Measurements from ENCODE around the gene LCLAT1.
"Not testable (repeated sequence)": the region's sequence is repeated elsewhere in the genome, so short reads cannot be mapped to it uniquely, and the experiment has no call there.

Gene LCLAT1

DNA sequence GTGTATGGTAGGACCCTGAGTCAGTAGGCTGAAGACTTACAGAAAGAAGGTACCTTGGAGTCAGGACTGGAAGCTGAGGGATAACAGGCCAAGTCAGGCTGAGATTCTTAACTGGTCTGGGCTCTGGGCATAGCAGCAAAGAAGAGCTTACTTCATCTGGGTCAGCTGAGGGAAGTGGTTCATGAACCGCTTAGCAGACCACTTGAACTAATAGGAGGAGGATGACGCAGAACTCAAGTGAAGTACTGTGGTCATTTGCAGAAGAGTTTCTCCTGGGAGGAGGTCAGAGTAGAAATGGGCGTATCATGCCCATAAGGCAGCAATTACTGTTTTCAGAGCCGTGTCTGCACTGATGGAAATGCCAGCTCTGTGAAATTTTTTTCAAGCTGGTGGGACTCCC is 164.5 kb downstream of the LCLAT1 start:
- no peak for DNase-seq

- DNase-seq = no peak
Measured at GRCh38 chr2:30612371-30612770, 165.3 kb downstream of the LCLAT1 start.

GRCh38 chr2:30613001-30613400 is 166.0 kb downstream of the LCLAT1 start:
- no peak for DNase-seq

GRCh38 chr2:30614227-30614626 is 167.2 kb downstream of the LCLAT1 start:
- DNase-seq = not testable (repeated sequence)

DNA sequence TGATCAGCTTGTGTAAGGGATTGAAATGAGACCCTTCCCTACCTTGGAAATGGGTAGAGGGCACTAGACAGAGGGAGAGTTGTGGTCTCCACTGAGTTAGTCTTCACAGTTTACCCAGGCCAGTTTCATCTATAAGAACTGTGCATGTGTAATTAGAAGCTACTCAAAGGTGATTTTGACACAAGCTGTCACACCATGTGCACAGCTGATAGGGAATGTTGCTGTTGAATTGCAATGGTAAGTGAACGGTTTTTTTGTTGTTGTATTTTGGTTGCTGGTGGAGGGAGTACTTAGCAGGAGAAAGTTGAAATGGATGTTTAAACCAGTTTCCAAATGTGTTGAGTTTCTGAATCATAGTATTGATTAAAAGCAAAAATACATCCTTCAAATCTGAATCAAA is 168.9 kb downstream of the LCLAT1 start:
- no peak for DNase-seq

DNA sequence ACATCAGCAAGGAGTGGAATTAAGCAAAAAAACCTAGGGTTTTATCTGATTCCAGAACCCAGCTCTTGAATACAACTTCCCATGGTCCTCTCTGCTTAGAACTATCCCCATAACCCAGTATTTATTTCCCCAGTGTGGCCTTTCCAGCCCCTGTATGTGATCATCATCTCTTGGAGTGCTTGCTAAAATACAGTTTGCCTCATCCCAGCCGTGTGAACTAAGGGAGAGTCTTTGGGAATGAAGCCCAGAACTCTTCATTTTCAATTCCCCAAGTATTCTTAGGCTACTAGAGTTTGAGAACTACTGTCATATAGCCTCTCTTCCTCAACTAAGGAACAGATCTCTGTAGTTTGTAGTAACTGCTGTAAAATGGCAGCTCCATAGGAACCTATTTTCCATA is 173.1 kb downstream of the LCLAT1 start:
- no peak for DNase-seq

GRCh38 chr2:30621836-30622235 is 174.8 kb downstream of the LCLAT1 start:
- no peak for DNase-seq

GRCh38 chr2:30622452-30622851 is 175.4 kb downstream of the LCLAT1 start:
- DNase-seq = no peak

DNA sequence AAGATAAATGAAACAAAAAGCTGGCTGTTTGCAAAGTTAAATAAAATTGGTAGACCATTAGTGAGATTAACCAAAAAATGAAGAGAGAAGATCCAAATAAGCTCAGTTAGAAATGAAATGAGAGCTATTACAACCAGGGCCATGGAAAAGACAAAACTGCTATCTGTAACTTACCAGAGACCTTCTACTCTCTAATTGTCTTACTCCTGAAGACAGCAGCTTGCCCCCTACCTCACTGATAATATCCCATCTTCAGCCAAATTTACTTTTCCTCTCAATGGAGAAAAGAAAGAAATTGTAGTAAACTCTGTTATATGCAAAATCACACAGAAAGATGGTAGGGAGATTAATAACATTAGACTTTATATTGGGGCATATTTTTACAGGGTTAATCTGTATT is 178.2 kb downstream of the LCLAT1 start:
- DNase-seq = no peak

DNA sequence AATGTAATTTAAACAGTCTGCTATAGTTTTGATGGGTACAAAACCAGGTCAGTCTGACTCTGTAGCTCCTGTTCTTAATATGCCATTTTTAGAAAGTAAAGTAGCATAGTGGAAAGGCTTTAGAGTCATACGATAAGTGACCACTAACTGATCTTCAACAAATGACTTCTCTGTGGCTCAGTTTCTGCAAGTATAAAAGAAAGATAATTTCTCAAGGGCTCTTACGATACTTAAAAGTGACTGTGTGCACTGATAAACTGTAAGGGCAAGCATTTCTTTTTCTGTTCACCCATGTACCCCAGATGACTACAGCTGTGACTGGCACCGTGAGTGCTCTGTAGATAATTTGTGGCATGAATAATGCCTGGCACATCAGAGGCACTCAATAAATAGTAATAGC is 178.7 kb downstream of the LCLAT1 start:
- no peak for DNase-seq

DNA sequence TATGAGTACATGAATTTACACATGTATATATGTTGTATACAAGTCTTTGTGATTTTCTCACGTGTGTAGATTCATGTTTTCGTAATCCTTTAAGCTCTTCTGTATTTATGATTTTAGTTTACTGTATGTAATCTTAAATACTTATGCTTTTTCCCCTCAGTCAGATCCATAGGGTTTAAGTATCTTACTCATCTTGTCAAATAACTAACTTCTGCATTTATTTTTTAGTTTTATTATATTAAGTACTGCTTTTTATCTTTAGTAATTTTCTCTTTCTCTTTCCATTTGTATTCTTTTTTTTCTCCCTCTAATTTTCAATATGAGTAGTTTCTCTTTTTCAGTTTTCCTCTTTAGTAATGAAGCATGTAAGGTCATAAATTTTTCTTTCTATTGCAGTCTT is 179.4 kb downstream of the LCLAT1 start:
- DNase-seq = no peak

DNA sequence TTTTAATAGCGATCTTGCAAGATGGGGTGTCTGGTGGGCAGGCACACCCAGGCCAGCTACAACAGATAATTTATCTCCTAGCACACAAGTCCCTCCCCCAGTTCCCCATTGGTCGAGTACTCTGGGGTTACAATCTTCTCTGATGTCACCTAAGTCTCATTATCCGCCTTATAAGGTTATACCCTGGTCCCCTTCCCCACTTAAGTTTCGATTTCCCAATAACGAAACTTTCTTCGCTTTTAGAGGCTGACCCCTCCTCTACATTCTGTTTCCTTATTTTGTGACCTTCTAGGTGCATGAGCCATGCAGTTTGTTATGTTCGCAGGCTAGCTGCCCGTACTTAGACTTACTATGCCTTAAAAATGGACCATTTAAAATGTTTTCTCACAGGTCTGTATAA is 180.1 kb downstream of the LCLAT1 start:
- no peak for DNase-seq

DNA sequence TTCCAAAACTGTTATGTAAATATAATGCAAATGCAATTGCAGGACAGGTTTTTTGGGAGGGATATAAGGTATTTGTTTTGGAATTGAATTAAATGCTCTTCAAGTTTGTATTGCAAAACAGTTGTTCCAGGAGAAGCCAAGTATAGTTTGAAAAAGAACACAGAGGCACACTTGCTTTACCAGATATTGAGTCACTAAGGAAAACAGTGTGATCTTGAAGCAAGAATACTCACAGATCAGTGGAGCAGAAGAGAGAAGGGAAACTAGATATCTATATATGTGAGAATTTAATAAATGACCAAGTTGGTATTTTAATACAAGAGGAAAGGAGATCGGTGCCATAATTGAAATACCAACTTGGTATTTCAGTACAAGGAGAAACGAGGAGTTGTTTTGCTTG is 181.3 kb downstream of the LCLAT1 start:
- DNase-seq = no peak

DNA sequence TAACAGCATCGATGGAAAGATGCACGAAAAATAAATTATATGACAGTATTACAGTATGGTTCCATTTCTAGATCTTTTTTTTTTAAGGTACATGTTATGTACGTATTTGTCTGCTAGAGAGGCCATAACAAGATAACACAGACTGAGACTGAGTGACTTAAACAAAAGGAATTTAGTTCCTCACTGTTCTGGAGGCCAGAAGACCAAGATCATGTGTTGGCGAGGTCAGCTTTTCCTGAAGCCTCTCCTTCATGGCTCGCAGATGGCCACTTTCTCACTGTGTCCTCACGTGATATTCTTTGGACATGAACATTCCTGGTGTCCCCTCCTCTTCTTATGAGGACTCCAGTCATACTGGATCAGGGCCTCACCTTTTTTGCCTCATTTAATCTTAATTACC is 182.8 kb downstream of the LCLAT1 start:
- no peak for DNase-seq

- no peak for DNase-seq
Measured at GRCh38 chr2:30631051-30631671, 184.1 kb downstream of the LCLAT1 start.

DNA sequence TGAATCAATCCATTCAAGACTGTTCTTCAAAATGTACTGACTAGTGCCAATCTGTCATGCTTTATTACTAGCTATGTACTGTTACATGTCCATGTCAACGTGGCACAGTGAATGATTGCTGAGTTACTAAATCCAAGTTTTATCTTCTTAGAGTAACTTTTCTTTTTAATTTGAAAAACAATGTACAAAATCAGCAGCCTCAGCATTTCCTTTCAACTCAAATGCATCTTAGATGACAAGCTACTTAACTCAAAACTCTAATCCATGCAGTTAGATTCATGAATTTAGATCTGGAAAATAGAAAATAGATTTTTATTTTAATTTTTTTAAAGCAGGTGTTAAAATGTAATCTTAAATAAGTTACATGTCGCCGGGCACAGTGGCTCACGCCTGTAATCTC is 186.0 kb downstream of the LCLAT1 start:
- DNase-seq = no peak

DNA sequence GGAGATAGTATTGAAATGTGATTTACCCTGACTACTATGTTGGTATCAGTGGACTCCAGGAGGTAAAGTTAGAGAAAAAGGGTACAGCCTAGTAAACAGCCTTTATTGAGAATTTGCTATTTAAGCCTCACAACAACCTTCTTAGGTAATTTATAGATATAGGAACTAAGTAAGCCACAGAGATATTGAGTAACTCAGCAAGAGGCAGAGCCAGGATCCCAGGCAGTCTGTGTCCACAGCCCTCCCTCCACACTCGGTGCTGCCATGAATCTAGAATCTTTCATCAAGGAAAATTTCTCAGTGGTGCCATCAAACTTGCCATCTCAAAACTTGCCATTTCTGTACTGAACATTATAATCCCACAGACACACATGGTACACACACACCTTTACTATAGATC is 189.3 kb downstream of the LCLAT1 start:
- DNase-seq = no peak

DNA sequence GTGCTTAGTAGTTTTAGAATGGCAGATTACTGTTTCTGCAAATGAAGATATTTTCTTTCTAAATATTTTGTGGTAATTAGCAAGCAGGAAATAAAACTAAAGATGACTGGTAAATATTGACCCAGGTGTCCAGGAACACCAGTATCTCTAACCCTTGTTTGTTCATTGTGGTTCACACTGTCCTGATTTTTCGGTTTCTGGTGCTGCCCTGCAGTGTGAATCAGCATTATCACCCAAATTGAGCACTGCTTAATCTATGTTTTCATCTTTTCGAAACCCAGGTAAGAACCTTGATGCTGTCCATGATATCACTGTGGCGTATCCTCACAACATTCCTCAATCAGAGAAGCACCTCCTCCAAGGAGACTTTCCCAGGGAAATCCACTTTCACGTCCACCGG is 192.8 kb downstream of the LCLAT1 start:
- DNase-seq = no peak

DNA sequence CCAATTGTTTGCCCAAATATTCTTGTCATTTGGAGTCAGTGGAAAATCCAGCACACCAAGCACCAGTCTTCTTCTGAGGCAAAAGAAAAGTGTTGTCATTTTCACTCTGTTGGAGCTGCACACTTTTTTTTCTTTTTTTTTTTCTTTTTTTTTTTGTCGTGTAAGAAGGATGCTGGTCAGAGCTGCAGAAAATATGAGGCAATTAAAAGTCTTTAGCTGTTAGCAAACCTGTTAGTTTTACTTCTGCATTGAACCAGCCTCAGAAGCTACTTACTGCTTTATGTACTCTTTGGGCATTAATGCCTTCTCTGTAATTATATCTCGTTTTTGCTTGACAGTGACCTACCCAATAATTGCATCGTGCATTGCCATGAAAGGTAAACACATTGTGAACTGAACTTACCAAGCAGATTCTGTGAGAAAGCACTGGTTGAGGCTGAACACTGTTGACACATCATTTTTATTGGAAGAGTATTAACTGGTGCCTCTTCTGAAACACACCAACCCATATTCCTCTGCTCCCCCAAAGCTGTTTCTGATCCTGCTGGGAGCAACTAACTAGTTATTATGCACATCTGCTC is 194.8 kb downstream of the LCLAT1 start:
- no peak for DNase-seq

GRCh38 chr2:30643013-30643412 is 196.0 kb downstream of the LCLAT1 start:
- not testable (repeated sequence) for DNase-seq

GRCh38 chr2:30643674-30644073 is 196.6 kb downstream of the LCLAT1 start:
- no peak for DNase-seq

- DNase-seq = no peak
Measured at GRCh38 chr2:30645081-30645744, 198.2 kb downstream of the LCLAT1 start.

- DNase-seq = no peak
Measured at GRCh38 chr2:30645745-30646119, 198.7 kb downstream of the LCLAT1 start.

DNA sequence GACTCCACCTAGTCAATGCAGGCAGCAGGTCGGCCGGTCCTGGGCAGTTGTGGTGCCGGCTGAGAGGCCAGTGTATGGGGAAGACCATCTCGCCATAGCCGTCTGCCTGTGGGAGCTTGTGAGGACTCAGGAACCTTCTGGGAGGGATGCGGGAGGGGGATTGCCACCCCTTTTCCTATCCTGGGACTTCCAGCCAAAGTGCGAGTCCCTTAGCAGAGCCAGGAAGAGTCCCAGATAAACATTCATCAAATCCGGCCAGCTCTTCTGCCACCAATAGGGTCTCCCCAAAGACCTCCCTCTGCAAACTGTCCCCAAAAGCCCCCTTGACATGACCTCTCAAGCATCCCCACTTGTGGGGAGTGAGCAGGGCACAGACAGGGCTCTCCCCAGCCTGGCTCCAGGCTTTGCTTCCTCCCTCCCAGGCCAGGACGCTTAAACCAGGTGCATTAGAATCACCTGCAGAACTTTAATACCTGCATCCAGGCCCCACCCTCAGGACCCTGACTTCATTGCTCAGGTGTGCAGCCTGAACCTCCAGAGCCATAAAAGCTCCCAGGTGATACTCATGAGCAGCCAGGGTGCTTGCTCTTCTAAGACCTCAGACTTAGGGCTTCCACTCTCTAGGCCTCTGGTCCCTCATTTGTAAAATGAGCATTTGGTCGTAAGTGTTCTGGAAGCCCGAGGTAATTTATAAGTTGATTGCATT is 200.9 kb downstream of the LCLAT1 start:
- DNase-seq = no peak
